GM19099 (cell line): Measurements from ENCODE around the gene NALCN.

ENCODE experiments used
- POLR2A ChIP-seq: IDR thresholded peaks from 3 replicates; pipeline ENCODE4 v1.6.1; 2011; ENCODE audit warnings: low read depth; ENCODE audit not compliant: insufficient read length; ENCODE audit errors: extremely low read depth

Gene NALCN

DNA sequence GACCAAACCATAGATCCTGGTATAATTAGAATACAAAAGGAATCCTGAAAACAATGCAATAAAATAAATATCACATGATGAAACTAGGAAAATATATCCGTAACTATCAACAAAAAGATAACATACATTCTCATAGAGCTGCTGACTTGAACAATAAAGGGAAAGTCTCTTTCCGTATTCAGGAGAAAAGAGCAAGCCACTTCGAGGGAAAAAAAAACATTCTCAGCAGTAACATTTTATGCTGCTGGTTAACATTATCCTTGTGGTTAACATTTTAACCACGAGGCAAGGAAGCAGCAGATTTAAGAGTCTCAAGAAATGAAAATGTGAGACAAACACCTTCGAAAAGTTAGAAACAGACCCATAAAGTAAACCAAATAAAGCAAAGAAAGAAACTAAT, 25.8 kb downstream of the NALCN start:
- no peak for TF ChIP-seq POLR2A

DNA sequence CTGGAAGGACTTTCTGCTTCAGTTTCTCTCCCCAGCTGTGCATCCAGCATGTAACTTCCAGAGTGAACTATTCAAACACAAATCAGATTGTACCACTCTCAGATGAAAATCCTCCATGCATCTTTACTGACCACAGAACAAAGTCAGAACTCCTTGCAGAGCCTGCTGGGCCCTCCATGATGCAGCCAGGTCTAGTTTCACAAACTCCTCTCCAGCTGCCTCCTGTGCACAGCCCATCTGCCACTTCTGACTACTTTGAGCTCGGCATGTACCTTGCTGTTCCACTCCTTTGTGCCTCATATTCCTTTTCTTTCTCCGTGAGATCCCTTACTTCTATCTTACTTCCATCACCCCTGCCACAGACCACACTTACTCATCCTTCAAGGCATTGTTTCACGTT, 31.4 kb downstream of the NALCN start:
- no peak for TF ChIP-seq POLR2A

DNA sequence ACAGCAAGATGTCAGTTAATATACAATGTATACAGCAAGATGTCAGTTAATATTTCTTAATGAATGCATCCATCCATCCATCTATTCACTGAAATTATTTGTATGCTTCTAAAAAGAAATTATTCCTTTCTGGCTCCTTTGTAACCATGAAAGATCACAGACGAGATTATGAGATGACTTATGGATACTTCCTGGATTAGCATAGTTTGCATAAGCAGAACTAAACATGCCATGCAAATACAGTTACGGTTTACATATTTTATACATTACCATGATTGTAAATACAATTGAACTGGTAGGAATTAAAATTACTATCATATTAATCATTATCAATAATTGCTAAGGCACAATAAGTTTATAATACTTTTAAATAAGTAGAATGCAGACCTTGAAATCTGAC, 32.7 kb downstream of the NALCN start:
- no peak for TF ChIP-seq POLR2A

DNA sequence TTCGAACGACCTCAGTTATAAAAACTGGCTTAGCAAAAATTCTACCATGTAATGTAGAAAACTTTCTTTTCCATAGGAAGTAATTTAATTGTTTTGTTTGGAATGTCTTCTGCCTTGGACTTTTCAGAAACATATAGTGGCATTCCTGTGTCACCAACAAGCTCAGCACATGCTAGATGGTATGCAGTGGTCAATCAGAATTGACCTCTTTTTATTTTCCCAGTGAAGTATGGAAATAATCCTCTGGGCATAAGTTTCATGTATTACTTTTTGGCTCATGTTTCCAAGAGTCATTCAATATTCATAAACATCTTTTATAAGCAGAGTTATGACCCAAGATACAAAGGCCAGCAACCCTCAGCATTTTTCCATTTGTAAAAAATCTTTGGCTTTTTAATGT, 33.6 kb downstream of the NALCN start:
- TF ChIP-seq POLR2A, result no peak

DNA sequence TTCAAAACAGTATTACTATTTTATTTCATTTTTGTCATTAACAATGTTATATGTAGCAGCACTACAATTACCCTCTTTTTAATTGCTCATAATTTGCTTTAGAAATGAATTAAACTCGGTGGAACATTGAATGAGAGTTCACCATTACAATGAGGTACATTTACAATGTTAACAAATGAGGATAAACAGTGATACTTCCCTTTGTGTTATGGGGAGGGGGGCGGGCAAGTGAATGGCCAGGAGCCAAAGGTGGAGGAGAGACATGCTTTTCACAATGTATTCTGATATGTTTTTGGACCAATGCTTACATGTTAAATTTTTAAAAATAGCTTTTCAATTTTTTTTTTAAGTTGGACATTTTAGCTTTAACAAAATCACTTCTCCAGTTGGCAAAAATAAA, 34.2 kb downstream of the NALCN start:
- no peak for TF ChIP-seq POLR2A

DNA sequence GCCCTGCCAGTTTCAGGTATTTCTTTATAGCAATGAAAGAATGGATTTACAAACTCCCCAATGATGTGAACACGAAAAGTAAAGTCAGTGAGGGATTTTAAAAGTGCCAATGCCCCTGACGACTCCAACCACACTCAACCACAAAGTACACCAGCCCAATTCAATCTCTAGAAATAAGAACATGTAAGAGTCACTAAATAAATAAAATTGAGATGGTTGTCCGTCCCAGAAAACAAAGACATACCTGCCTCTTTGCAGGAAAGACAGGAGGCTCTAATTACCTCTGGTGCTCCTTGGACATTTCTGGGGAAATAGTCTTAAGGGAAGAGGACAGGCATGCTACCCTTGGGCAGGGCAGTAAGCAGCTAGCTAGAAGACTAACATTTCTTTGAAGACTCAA, 55.8 kb downstream of the NALCN start:
- TF ChIP-seq POLR2A, result no peak

DNA sequence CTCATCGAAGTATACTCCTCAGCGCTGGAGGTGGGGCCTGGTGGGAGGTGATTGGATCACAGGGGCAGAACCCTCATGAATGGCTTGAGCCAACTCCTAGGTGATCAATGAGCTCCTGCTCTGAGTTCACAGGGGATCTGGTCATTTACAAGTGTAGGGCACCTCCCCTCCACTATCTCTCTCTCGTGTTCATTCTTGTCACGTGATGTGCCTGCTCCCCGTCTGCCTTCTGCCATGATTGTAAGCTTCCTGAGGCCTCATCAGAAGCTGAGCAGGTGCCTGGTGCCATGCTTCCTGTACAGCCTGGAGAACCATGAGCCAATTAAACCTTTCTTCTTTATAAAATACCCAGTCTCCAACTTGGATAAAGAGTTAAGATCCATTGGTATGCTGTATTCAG, 61.4 kb downstream of the NALCN start:
- TF ChIP-seq POLR2A, result no peak

DNA sequence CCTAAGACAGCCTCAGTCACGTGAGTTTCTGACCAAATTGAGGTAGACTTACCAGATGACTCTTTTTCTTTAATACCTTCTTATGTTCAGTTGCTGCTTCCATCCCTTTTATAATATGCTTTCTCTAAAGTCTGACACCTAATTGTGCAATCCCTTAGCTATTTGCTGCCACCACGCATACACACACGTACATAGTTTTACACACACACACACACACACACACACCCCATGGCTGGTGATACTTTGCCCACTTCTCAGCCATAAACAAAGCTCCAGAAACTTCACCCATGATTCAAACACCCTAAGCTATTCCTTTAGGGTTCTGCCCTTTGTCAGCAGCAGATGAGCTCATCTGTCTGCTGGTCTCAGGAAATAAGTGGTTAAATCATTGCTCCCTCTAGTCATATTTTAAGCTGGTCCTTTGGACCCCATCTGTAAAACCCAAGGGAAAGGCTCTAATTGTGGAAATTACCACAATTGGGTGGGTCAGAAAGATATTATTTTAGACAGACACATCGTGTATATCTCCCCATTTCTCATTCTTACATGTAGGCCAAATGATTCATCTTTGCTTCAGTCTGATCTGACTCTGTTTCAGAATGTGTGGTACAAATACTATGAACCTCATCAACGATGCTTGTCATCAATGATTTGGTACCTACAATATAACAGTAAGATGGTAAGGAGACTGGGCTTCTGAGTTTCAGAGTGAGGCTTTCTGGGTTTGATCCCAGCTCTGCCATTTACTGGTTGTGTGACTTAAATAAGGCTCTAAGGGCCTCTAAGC, 69.2 kb downstream of the NALCN start:
- TF ChIP-seq POLR2A, result no peak

DNA sequence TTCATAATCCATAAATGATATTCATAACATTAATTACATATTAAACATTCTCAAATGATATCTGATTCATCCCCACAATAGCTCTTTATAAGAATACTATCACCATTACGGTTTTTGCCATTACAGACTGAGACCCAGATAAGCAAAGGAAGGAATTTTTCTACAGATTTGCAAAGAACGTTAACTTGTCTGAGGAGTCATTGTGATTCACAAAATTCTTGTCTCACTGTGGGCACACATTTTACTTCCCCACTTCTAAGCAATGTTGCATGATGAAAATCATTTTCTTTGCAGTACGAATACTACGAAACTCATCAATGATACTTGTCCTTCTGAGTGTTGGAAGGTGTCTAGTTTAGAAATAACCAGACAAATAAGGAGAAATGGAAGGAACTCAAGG, 70.1 kb downstream of the NALCN start:
- TF ChIP-seq POLR2A, result no peak

DNA sequence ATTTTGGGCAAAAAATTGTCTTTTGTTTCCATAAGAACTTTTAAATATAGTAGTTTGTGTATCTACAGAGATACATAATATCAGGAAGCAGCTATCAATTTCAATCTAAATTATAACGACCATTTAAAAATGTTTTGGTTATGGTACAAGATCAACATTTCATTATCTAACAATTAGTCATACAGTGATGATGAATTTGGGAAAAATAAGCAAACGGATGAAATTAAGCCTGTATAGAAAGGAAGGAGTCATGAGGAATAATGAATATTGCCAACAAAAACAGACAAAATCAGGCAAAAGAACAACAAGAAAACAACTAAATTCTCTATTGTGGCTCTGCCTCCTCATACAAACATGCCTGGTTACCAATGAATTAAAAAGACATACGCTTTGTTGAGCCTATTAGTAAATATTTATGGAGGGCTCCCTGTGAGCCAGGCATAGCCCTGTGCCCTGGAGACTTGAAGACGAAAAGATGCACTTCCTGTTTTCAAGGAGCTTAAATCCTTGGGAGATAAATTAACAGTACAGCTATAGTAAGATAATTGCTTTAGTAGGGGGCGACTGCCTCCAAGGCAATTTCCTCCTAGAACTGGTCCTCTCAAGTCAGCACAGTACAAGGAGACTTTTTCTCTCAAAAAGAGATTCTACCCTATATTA, 73.0 kb downstream of the NALCN start:
- no peak for TF ChIP-seq POLR2A

DNA sequence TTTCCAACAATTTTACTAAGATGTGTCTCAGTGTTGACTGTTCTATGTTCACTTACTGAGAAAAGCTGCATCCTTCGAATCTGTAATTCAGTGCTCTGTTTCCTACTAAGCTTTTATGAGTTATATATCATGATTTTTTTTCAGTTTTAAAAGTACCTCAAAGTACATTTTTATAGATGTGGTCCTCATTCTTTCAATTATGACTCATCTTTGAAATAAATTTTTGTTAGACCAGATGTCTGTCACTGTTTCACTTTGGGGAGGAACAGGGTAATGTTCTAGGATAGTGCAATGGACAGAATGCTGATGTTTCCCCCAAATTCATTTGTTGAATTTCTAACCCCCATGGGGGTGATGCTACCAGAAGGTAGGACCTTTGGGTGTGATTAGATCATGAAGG, 74.8 kb downstream of the NALCN start:
- TF ChIP-seq POLR2A, result no peak

DNA sequence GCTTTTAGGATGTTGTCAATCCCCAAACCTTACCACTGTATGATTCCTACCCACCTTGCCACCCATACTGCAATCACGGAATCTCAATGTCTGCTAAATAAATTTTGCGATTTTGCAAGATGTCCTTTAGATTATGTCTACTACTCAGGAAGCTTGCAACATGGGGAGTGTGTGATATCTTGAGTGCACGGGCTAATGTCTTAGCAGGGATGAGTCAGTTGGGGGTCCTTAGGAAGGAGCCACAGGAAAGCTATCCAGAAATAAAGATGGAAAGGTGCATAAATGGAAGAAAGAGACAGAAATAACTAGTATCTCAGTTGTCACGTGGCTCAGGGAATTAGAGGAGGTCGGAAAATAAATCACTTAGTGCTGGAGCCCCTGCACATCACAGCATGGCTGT, 77.1 kb downstream of the NALCN start:
- TF ChIP-seq POLR2A, result no peak

DNA sequence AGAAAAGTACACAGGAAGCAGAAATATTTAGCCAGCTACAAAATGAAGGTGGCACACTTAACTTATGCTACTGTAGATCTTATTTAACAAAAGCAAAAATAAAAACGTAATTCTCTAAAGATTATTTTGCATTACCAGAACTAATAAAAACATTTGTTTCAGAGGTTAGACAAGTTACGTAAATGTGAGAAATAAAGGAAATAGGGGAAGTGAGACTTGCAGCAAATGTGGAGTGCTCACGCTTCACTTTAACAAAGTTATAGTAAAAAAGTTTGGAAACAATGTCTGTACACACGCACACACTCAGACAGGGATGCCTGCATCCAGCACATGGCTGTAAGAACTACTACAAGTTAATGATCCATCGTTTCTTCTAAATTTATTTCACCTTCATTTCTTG, 83.7 kb downstream of the NALCN start:
- TF ChIP-seq POLR2A, result no peak

DNA sequence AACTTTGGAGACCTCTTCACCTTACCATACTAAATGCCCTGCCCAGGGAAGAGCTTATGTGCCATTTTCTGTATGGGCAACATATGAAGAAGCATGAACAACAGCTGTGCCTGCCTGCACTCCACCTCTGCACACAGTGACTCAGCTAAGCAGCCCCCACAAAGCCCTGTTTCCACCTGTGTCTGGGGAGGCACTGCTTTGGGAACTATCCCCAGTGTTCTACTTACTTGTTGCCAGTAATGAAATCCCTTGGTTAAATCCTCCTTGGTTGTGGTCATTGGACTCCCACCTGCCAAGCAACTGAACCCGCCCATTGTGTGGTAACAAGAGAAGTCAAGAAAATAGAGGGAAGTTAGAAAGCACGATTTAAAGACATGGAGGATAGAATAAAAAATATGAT, 84.6 kb downstream of the NALCN start:
- no peak for TF ChIP-seq POLR2A

DNA sequence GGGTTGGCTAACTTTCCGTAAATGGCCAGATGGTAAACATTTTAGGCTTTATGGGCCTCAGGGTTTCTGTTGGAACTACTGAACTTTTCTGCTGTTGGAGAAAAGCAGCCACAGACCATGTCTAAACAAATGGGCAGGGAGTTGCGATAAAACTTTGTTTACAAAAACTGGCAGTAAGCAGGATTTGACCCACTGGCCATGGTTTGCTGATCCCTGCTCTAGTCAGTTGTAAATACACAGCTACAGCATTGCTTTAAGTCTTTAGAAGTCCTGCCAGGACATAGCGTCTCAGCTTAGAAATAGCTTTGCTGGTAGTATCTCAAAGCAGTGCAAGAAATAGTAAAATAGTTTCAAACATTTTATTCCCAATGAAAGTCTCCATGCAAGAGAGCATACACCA, 88.4 kb downstream of the NALCN start:
- no peak for TF ChIP-seq POLR2A

DNA sequence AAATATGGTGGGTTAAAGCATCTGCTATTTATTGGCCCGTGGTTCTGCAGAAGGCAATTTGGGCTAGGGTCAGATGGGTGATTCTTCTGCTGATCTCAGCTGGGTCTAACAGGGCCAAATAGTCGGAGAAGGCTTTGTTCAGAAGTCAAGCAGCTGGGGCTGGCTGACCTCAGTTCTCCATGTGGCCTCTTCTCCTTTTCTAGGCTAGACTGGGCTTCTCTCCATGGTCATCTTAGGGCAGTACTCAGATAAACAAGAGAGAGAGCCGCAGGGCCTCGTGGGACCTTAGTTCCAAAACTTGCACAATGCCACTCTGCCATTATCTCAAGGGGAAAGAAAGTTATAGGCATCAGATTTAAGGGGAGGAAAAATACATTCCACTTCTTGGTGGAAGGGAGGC, 89.6 kb downstream of the NALCN start:
- TF ChIP-seq POLR2A, result no peak

DNA sequence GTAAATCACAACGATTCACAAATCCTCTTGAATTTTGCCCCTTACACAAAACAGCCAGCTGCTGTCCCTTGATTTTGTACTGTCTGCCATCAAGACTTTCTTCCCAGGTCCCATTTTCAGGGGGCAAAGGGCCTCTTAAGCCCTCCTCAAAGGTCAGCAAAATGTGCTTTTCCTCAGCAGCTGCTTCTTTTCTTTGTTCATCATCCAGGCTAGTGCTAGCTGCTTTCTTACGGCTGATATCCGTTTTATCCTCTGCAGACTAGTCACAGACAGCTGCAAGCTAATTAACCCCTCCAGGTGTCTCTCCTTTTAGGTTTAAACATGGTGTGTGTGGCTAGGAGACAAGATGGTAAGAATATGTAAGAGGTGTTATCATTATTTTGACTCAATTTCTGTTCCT, 90.9 kb downstream of the NALCN start:
- no peak for TF ChIP-seq POLR2A

DNA sequence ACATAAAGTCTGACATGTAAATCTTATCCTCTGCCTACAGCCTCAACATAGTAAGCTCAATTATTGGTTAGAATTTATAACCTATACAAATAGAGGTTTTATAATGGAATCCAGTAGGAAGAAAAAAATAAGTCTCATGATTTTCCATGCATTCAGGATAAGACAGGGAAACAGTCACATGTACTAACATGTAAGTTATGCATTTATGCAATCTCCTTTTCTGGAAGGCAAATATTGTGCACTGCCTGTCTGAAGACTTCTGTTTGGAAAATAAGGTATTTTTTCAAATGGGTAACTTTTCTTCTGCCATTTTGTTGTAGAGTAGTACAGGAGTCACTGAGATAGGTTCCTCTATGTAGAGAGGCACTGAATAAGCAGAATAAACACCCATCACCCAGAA, 92.7 kb downstream of the NALCN start:
- TF ChIP-seq POLR2A, result no peak
